Forelimb muscle (tissue), 1 donor: ENCODE measurements around the gene CAPZB. TPM values are rescaled to one million over a fixed set of nuclear protein-coding genes. Genes with fewer than 3 reads are reported as not detected.
A peak's percentile ranks its signal among the peaks of the same experiment; 100 is the strongest.

Experiments used
- DNase-seq: peaks from one replicate; pipeline ENCODE4 v3.0.0-alpha.2; 2013; ENCODE audit warnings: low read depth
- polyA plus RNA-seq: library from polyadenylated mRNA; unstranded; fragments of 120-200 nt; gene quantifications from one replicate; pipeline ENCODE4 v1.2.1, GENCODE V29; 2013; ENCODE audit not compliant: insufficient read length

The CAPZB gene
- polyA plus RNA-seq, 1 donor, result 245 TPM

DNA sequence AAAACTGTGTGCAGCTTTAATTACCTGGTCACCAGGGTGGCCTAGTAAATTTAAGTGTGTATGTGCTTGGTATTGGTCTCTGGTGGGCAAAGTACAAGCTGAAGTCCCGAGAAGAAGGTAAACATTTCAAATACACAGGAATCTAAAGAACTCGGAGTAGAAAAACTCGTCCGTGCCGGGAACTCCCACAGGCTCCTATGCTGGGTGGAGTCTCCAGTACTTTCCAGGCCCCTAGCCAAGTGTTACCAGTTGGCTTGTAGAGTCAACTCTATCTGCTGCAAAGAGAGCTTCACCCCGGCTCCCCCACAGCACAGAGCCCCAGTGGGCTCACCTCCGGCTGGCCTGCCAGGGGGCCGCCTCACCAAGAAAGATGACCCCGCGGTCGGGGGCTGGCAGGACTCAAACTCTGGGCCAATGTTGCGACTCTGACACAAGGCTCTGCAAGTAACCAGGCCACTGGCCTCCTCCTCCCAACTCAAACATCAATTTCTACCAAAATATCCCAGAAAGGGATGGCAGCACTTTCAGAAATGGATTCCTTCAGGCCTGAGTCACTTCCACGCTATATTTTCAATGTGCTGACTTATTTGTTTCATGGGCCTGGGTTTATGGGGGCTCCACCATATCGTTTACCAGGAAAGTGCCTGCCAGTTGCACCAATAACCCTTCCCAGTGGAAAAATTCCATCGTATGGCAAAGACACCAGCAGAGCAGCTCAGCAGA is 99.3 kb downstream of the CAPZB start:
- DNase-seq, result peak; percentile 59

DNA sequence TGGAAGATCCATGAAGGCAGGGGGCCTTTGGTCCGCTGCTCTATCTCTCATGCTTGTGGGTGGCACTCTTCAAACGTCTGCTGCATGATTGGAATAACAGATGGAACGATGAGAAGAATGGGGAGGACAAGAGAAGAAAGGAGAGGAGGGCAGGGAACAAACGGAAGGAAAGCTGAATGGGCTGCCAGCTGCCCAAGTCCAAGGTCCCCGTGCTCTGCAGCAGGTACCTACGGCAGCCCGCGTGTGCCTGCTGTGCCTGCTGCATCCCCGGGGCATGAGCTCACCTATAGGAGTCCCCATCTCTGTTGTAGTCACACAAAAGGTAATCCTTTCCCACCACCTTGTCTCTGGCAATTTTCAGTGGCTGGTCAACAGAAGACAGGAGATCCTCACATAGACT is 100.1 kb downstream of the CAPZB start:
- no peak for DNase-seq

DNA sequence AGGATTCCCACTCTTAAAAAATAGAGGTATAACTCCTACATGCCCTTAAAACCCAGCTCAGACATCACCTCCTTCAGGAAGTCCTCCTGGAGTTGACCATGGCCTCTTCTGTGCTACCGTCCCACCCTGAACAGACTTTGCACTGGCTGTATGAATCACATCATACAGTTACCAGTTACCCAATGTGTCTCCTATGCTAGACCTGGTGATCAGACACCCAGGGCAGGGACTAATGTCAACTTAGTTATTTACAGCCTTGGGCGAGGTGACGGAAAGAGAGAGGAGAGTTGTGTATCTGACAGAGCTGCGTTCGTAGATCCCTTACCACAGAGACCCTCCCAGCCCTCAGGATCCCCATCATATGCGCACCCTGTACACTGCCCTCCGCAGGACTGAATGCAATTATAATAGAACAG is 100.6 kb downstream of the CAPZB start:
- no peak for DNase-seq

DNA sequence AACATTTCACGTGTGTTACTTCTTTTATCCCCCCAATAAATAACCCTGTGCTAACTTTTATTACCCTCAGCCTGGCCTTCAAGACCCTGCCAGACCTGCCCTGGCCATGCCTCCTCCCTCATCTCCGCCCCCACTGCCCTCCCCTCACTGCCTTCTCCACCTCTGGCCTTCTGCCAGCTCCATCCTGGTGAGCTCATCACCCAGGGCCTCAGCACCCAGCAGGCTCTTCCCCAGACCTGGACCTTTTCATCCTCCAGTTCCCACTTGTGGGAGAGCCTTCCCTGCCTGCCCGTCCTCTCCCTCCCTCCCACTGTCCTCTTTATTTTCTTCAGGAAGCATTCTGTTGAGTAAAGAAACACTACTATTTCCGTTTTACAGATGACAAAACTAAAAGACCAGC is 101.2 kb downstream of the CAPZB start:
- DNase-seq, result no peak

DNA sequence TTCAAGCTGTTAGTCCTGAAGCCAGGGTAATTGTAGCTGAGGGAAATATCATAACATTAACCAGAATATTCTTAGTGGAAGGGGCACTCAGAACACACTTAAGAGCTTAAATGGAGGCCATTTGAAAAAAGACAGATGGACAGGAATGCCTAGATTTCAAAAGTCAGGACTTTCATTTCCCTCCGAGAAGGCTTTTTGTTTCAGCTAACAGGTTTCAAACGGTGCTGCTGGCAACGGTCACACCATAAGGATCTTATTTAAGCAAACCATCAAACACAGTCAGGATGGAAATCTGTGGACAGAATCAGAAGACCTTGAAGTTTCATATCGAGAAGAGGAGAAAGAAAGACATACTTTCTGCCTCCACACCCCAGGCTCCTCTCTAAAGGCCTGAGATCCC is 103.1 kb downstream of the CAPZB start:
- DNase-seq, result no peak

DNA sequence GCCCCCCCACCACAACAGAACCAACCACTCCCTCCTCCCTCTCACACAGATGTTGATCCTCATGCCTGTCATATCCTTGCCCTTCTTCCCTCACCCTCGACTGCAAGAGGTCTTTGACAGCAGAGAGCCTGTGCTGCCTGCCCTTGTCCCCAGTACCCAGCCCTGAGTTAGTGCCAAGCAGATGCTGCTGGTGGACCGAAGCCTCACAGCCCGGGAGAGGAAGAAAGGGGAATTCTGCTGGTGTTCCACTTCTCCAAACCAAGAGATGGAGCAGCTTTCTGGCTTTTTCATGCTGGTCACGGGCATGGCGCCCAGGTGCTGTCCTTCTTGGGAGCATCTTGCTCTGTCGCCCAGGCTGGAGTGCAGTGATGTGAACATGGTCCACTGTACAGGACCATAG is 104.1 kb downstream of the CAPZB start:
- DNase-seq, result no peak

DNA sequence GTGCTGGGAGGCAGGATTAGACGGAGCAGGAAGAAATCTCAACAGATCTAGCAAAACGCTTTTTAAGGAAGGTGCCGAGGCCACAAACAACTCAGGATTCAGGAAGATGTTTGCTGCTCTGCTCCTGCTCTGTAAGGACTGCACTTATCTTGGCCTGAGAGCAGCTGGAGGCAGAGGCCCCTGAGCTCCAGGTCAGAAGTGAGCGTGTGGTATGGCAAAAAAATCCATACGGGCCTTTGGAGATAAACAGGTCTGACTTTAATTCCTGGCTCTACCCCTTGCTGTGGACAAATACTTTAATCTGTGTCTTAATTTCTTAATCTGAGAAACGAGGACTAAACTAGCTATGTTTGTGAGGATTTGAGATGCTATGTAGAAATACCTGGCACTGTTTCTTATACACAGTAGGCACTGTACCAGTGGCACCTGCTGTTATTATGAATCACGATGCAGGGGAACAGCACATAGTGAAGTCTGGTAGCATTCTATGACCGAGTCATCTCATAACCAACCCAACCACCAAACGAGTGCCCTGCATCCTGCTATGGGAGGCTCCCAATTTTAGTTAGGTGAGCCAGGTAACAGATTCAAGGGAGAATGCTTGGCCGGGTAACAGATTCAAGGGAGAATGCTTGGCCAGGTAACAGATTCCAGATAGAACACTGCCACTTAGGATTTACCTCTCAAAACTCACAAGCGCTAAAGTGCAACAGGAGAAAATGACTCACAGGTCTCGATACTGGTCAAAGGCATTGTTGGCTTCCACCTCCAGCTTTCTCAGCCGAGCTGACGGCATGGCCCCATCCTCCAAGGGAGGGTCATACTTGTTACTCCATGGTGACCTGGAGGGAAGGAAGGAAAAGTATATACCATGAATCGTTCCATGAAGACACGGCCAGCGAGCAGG is 107.3 kb downstream of the CAPZB start:
- no peak for DNase-seq

DNA sequence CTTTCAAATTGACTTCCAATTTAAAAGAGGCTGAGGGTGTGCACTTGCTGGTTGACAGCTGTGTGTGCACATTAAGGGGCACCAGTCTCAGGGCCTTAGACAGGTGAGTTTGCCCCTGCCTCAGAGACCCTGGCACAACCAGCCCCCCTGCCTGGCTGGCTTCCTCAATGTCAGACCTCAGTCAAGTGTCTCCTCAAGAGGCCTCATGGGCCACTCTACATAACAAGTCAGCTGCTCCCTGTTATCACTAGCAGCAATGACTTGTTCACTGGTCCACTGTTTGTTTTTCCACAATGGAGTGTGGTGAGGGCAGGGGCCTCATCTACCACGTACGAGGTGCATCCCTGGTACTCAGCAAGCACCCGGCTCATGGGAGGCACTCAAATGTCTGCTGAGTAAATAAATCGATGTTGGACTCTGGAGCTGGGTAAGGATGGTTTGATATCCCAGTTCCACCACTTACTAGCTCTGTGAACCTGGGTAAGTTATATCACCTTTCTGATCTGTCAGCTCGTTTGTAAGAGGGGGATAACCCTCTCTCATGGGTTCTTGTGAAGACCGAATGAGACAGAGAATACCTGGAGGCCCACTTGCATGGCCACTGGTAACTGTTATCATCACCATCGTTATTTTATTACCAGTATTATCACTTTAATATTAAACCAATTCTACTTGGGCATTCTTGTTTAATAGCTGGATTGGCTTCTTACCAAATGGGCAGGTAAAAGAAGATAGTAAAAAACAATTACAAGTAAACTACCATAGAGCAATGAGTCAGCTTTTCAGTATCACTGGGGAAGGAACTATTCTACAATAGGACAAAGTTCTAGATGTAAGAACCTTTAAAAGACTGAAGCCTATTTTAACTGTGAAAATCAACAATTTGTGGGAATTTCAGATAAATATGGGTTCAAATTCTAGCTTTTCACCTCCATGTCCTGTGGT is 108.6 kb downstream of the CAPZB start:
- no peak for DNase-seq

DNA sequence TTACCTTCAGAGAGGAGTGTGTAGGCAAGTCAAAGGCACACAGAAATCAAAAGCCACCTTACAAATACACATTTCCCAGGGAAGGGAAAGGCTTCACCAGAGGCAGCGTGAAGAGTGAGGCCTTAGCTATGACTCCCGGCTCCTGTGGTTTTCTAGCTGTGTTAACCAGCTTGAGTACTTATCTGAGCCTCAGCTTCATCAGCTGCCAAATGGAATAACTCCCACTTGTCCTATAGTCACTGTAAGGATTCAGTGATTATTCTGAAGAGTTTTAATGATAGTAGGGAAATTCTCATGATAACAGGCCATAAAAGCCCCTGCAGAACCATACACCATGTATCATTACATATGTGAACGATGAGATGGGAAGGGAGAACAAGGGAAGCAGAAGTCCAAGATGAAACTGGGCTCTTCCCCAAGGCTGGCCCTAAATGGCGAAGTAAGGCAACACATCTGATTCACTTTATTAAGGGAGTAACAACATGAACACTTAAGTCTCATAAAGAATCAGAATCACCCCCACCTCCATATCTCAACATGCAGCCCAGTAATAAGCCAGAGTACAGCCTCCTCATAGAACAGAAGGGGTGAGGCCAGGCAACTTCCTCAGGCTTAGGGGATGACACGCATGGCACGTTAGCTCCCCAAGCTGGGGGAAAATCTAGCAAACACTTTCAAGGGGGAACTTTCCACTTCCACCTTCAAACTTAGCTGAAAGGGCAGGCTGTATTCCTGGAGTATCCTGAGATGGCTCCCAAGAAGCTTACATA is 109.5 kb downstream of the CAPZB start:
- DNase-seq, result no peak

DNA sequence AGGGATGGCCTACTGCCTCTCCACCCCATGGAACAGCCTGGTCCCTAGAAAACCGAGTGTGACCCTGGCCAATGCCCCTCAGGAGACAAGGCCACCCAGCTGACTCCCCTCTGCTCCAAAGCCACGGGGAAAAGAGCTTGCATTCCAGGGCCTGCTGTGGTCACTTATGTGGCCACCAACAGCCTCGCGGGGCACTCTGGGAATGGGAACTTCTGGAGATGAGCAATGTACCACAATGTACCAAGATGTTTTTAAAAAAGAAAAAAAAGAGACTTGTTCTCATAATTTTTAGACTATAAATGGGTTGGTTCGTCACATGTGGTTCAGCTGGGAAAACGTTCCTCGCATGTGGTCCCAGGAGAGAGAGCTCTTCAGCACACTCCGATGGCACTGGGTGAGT is 110.4 kb downstream of the CAPZB start:
- no peak for DNase-seq

DNA sequence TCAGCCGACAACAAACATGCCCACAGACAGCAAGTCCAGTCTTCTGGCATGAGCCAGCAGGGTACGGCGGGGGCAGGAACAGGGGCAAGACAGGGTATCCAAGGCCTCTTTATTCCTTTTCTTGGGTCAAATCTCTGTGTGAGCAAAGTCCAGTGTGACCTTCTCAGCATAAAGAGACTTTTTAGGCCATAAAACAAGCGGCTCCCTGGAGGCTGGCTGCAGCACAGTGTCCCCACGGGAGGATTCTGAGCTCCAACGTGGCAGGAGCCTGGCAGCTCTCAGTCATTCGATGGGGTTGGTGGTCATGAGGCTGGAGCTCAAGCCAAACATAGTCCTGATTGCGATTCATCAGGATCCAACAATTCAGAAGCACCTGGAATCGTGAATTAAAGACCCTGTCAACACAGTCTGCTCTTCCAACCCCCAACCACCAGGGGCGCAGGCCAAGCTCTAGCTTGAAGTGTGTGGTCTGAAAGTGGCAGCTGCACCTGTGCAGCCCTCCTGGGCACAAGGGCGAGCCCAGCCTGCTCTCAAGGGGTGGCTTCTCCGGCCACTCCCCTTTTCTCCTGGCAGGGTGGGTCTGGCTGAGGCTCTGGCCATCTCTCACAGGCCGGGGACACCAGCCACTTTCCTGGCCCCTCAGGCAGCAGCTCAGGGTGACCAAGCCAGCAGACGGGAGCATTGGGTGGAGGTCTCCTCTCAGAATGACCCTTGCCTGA is 111.1 kb downstream of the CAPZB start:
- DNase-seq, result no peak

DNA sequence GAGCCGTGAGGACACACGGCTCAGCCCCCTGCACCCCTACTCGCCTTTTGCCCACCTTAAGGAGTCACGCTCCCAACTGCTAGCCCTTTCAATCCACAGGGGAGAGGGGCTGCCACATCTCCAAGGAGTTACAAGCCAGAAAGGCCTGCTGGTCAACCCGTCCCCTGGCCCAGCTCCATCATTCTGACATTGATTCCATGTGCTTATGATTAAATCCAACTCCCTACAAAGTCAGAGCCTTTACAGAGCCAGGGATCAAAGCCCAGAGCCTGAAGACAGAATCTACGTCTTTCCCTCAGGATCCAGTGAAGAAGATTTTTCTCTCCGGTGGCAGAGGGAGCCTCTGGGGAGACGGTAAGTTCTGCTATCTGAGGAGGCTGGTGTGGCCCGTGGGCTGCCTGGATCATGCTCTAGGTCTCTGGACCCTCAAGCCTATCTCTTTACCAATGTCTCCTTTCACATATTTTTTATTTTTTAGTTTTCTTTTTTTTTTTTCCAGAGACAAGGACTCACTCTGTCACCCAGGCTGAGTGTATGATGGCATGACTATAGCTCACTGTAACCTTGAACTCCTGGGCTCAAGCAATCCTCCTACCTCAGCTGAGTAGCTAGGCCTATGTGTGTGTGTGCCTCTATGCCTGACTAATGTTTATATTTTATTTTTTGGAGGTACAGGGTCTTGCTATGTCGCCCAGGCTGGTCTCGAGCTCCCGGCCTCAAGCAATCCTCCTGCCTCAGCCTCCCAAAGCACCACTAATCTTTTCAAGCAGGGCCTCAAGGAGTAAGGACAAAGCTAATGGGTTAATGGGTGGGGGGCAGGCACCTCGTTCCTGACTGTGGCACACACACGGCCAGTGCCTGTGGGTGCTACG is 111.9 kb downstream of the CAPZB start:
- no peak for DNase-seq

DNA sequence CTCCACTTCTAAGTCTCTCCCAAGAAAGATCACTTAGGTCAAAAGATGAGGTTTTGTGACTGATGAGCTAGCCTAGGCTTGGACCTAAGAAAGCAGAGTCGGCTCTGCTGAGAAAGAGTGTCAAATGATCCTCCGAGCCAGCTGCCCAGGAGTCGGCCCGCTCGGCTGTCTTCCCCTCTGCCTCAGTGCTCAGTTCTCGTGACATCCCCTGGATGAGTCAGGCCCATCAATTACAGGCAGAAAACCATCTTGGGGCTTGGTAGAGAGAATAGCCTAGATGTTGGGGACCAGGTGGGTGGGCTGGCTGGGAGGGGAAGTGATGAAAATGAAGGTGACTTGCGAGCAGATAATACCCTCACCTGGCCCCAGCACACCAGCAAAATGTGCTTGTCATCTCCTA is 112.7 kb downstream of the CAPZB start:
- DNase-seq, result no peak

DNA sequence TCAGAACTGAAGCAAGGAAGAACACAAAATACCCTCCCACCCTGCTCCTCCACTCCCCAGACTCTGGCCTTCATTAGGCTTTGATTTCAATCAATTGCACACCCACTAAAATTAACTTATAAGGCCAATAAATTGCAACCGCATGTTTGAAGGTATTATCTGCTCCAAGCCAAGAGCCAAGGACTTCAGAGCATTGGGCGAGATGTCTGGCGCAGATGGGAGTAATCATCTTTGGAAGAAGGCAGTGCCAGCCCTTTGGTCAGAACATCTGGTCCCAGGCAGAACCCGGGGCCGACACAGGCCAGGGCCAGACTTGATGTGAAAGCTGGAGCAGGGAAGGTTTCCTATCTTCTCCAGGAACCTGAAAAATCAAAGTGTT is 113.2 kb downstream of the CAPZB start:
- DNase-seq, result no peak

DNA sequence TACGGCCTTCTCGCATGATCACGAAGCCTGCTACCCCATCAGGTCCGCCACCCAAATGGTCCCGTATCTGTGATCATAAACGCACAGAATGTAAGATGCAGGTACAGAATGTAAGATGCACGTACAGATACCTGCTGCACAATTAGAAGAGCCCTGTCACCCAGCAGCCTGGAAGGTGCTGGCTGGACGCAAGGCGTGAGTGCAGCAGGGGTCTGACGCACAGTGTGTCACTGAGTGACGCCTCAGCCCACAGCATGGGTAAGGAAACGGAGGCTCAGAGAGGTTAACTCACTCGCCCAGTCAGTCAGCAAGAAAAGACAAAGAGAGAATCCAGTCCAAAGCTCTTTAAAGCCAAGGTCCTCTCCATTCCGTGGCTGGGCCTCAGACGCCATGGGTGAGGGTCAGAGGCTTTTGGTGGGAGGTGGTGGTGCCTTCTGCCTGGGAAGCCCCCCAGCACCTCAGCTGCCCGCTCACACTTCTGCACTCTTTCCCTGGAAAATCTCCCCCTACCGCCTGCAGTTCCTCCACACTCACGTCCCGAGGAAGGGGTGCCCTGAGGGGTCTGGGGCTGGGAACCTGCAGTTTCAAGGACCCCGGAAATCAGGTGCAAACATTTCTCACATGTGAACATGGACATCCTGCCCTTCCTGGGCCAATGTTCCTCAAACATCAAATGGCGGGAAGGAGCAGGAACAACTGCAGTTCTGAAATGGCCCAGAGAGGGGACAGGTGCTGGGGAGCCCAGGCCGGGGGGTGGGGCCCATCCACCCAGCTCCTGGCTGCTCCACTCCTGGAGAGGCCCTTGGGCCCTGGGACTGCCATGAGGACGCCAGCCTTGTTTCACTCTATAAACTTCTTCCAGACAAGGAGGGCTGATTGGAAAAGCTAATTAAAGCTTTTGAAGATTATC is 113.9 kb downstream of the CAPZB start:
- no peak for DNase-seq

DNA sequence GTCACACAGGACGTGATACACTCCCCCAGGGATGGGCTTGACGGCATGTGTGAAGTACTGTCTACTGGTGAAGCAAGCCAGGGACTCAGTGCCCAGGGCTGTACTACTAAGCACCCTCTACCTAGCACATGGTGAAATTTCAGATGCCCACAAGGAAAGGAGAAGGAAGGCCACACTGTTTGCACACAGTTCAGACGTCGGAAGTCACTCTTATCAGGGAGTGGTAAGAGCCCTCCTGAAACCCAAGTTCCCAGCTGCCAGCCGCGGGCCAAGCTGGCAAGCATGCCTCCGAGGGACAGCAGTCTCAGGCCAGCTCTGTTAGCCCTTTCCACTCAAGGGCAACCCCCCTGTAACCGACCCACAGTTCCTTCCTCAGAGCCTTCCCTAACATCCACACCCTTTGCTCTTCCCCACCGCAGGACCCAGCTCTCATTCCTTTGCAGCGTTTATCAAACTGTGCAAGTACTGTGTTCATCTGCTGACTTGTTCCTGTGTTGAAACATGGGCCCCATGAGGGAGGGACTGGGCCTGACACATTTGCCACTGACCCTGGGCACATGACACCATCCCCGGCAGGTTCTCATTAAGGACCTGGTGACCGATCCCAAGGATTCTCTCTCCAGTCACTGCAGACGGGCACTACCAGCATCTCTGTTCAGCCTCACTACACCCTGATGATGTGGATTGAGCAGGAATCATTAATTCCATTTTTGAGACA is 114.7 kb downstream of the CAPZB start:
- no peak for DNase-seq

DNA sequence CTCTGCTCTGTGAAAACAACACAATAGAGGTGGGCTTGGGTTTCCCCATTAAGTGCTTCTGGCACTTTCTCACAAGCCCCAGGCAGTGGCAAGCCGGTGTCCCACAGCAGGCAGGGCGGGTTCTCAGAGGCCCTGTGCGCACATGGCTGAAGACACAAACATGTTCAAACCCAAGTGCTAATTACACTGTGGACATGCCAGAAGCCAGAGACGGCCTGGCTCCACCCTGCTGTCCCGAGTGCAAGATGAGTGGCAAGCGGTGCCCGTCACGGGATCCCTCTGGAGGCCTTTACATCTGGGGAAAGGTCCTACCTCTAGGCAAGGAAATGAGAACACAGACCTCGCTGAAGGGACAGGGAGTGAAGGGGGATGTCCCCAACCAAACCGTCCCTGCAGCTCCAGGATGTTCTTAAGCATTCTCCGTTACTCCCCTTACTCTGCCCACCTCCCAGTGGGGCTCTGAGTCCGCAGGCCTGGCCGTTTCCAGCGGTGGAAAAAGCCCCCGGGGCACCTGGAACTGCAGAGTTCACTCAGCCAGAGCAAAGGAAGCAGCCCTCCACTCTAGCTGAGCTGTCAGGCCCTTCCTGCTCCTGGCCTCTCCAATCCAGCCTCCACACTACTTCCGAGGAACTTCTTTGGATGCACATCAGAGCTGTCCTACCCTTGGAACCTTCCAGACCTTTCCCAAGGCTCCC is 115.8 kb downstream of the CAPZB start:
- no peak for DNase-seq
